ENCODE measurements around the gene SEMA5A.

SEMA5A gene

GRCh38 chr5:9071524-9071923 is 474.4 kb downstream of the SEMA5A start:
- no peak for TF ChIP-seq EZH2phosphoT487 (IDR thresholded peaks at IDR 0.05; ENCODE audit: low read length)
- no peak for TF ChIP-seq CTCF (IDR thresholded peaks at IDR 0.05; ENCODE audit: low read length)
- TF ChIP-seq EZH2 (optimal IDR thresholded peaks at IDR 0.05; ENCODE audit: low read depth, low read length), result no peak
- Histone ChIP-seq H3K4me3 (ENCODE audit: low read length) (no peak overlapping the region), H3K9ac (ENCODE audit: low read length) (no peak overlapping the region), H3F3A (ENCODE audit: insufficient read depth, low read length) (no peaks in the 10 kb centered on the region), H3K36me3 (replicated peaks; ENCODE audit: insufficient read depth, low read length) (no peaks in the 10 kb centered on the region), H3K4me1 (ENCODE audit: low read length) (no peaks in the 10 kb centered on the region), H3K4me2 (ENCODE audit: low read depth, low read length) (no peak overlapping the region), H2AFZ (ENCODE audit: low read length) (no peak overlapping the region), H3K27me3 (replicated peaks; ENCODE audit: insufficient read depth, low read length) (no peaks in the 10 kb centered on the region), H3K27ac (ENCODE audit: low read length) (no peak overlapping the region), H4K20me1 (ENCODE audit: insufficient read depth, low read length) (no peaks in the 10 kb centered on the region), H3K9me2 (replicated peaks; ENCODE audit: insufficient read depth, low read length) (no peaks in the 10 kb centered on the region), H3K79me2 (ENCODE audit: low read length) (no peaks in the 10 kb centered on the region), H3K9me3 (replicated peaks; ENCODE audit: insufficient read depth, low read length) (no peaks in the 10 kb centered on the region)
- DNase-seq, result no peak

- Histone ChIP-seq H3K36me3 (replicated peaks; ENCODE audit: insufficient read depth, low read length) (no peaks in the 10 kb centered on the region), H3K4me3 (ENCODE audit: low read length) (no peak overlapping the region), H3K27ac (ENCODE audit: low read length) (no peak overlapping the region), H3F3A (ENCODE audit: insufficient read depth, low read length) (no peaks in the 10 kb centered on the region), H3K9me2 (replicated peaks; ENCODE audit: insufficient read depth, low read length) (no peaks in the 10 kb centered on the region), H3K79me2 (ENCODE audit: low read length) (no peaks in the 10 kb centered on the region), H3K27me3 (replicated peaks; ENCODE audit: insufficient read depth, low read length) (no peaks in the 10 kb centered on the region), H4K20me1 (ENCODE audit: insufficient read depth, low read length) (no peaks in the 10 kb centered on the region), H3K4me2 (ENCODE audit: low read depth, low read length) (no peak overlapping the region), H2AFZ (ENCODE audit: low read length) (no peak overlapping the region), H3K4me1 (ENCODE audit: low read length) (no peaks in the 10 kb centered on the region), H3K9ac (ENCODE audit: low read length) (no peak overlapping the region), H3K9me3 (replicated peaks; ENCODE audit: insufficient read depth, low read length) (no peaks in the 10 kb centered on the region)
- DNase-seq, result no peak
- no peak for TF ChIP-seq EZH2phosphoT487 (IDR thresholded peaks at IDR 0.05; ENCODE audit: low read length)
- no peak for TF ChIP-seq EZH2 (optimal IDR thresholded peaks at IDR 0.05; ENCODE audit: low read depth, low read length)
- TF ChIP-seq CTCF (IDR thresholded peaks at IDR 0.05; ENCODE audit: low read length), result no peak
These were observed 474.8 kb downstream of the SEMA5A start for GRCh38 chr5:9071074-9071473.

- Histone ChIP-seq H4K20me1 (ENCODE audit: insufficient read depth, low read length) (no peaks in the 10 kb centered on the region), H3K79me2 (ENCODE audit: low read length) (no peaks in the 10 kb centered on the region), H3K9me3 (replicated peaks; ENCODE audit: insufficient read depth, low read length) (no peaks in the 10 kb centered on the region), H3K9me2 (replicated peaks; ENCODE audit: insufficient read depth, low read length) (no peaks in the 10 kb centered on the region), H3K4me3 (ENCODE audit: low read length) (no peak overlapping the region), H3F3A (ENCODE audit: insufficient read depth, low read length) (no peaks in the 10 kb centered on the region), H3K36me3 (replicated peaks; ENCODE audit: insufficient read depth, low read length) (no peaks in the 10 kb centered on the region), H3K4me1 (ENCODE audit: low read length) (no peaks in the 10 kb centered on the region), H3K27ac (ENCODE audit: low read length) (no peak overlapping the region), H3K4me2 (ENCODE audit: low read depth, low read length) (no peak overlapping the region), H3K27me3 (replicated peaks; ENCODE audit: insufficient read depth, low read length) (no peaks in the 10 kb centered on the region), H3K9ac (ENCODE audit: low read length) (no peak overlapping the region), H2AFZ (ENCODE audit: low read length) (no peak overlapping the region)
- no peak for TF ChIP-seq CTCF (IDR thresholded peaks at IDR 0.05; ENCODE audit: low read length)
- TF ChIP-seq EZH2 (optimal IDR thresholded peaks at IDR 0.05; ENCODE audit: low read depth, low read length), result no peak
- TF ChIP-seq EZH2phosphoT487 (IDR thresholded peaks at IDR 0.05; ENCODE audit: low read length), result no peak
- DNase-seq, result no peak
These were observed 476.2 kb downstream of the SEMA5A start for GRCh38 chr5:9069650-9070049.

Data from MM.1S (cell line).